ENCODE measurements around the gene PPP1R9A.
"Not testable (repeated sequence)": the region's sequence is repeated elsewhere in the genome, so short reads cannot be mapped to it uniquely, and the experiment has no call there.

GRCh38 chr7:95008773-95009172 is 101.4 kb downstream of the PPP1R9A start:
- TF ChIP-seq CTCF (conservative IDR thresholded peaks at IDR 0.05; ENCODE audit: low read depth, low read length); EZH2 (IDR thresholded peaks at IDR 0.05; ENCODE audit: borderline replicate concordance, low read depth, low read length, poor library complexity, severe bottlenecking): not testable (repeated sequence)
